RCC 7860 (cell line): ENCODE measurements around the gene MADD.

Experiments used
- DNase-seq: peaks from one replicate; pipeline ENCODE4 v3.0.0-alpha.2; 2015; ENCODE audit warnings: low spot score
- FAIRE-seq: peaks from 2 replicates; lab custom pipeline; 2012; peaks lifted over from hg19 to GRCh38; lab: Jason Lieb, UNC

Gene MADD

DNA sequence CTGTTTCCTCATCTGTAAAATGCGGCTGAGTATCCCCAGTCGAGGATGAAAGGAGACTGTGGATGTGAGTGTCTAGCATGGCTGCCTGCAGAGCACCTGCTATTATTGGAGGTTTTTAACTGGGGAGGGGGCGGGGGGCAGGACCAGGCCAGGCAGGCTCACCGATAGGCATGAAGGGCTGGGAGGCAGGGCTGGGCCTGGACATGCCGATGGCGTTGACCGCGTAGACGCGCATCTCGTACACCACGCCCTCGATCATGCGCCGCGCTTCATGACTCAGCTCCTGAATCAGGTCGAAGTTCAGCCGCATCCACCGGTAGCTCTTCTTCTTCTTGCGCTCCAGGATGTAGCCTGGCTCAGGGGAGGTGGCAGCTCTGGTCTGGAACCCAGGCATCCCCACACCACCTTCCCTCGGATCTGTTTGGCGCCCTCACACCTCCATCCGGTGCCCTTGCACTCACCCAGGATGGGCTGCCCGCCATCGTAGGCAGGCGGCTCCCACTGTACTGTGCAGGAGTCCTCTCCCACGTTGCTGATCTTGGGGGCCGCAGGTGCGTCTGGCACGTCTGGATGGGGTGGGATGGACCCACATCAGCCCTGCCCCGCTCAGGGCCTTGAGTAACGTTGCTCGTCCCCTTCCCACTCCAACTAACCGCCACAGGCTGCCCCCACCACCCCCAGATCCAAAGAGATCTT, 67.4 kb downstream of the MADD start:
- FAIRE-seq: no peak
- no peak for DNase-seq

DNA sequence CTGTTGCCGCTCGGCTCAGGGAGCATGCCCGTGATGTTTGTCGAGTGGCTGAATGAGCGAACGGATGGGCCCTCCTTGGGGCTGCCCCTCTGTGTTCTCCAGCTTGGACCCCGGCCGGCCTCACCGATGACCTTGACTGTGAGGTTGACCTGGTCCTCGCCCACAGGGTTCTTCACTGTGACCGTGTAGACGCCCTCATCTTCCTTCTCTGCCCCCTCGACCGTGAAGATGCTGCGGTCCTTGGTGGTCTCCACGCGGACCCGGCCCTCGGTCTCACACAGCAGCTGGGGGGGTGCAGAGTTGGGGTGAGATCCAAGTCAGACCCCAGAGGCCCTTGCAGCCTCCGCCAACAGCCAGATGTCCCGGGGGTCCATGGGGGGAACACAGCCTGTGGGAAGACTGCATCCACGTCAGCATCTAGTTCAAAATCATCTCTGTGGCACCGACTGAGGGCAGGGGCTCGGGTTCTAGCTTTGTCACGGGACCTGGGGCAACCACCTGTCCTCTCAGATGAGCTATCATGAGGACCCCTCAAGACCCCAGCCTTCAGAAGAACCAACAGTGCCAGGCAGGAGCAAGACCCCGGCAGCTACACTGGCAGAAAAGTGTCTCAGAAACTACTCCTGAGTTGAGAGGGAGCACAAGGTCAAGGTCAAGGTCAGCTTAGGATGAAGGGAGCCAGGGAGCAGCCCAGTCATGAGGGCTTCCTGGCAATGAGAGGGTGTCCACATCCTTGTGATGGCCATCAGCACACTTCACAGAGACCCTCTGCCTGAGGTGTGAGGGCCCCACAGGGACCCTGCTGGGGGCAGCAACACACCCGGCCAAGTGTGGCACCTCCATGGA, 68.7 kb downstream of the MADD start:
- no peak for DNase-seq
- FAIRE-seq: no peak

DNA sequence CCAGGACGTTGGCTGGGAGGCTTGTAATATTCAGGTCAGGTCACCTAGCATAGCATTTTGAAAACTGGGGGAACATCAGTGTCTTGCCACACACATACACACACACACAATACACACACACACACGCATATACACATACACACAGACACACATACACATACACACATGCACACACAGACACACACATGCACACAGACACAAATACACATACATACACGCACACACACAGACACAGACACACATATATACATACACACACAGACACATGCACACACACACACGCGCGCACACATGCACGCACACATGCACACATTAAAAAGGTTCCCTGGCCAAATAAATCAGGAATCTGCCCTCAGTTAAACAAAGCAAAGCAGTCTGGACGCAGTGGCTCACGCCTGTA, 70.1 kb downstream of the MADD start:
- no peak for FAIRE-seq
- DNase-seq: no peak

DNA sequence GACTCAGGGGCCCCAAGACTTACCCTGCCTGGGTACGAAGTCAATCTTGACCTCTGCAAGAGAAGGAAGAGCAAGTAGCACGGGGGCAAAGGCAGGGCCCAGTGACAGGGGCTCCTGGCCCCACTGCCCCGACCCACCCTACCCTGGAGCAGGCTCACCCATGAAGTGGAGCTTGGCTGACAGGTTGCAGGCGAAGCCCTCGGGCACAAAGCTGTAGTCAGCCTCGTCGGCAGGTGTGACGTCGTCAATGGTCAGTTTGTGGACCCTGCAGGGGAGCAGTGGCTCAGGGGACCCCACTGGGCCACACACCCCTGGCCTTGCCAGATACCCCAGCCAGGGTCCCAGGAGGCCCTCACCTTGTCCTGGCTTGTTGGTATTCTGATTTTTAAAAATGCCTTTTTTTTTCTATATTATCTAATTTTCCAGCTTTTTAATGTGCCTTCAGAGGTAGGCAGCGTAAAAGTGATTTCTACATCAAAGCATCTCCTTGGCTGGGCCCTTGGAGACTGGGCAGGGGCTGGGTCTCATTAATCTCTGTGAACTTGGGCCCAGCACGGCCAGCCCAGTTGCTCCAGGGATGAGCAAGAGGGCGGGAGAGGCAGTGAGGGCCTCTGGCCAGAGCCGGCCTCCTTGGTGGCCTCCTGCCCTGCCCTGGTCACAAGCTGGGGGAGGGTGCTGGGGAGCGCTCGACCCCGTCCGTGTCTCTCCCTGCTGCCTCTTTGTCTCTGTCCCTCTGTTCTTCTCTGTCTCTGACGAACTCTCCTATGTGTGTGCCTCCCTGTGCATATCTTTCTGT, 71.2 kb downstream of the MADD start:
- FAIRE-seq (no peak), DNase-seq (no peak)

DNA sequence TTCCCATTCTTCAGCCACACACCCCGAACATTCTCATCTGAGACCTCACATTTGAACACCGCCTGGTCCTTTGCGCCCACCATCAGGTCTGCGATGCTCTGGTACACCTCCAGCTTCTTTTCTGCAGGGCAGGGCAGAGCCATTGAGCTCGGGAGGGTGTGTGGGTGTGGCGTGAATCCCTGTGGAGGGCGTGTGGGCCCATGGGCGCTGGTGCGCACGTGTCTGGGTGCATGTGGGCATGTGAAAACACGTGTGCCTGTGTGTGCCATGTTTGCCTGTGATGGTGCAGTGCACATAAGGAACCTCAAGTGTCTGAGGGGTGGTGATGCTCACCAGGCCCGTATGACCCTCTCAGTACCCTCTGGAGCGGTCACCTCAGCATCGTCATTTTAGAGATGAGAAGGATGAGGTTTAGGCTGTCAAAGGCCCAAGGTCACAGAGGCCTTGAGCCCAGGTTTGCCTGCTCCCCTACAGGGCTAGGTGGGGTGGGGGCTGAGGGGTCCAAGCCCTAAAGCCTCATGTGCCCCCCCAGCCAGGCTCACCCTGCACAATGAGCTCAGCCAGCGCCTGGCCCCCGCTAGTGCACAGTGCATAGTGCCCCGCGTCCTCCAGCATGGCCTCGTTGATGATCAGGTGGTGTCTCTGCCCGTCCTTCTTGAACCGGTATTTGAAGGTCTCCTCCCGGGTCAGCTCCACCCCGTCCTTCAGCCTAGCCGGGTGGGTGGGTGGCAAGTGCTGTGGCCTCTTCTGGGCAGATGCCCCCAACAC, 72.3 kb downstream of the MADD start:
- FAIRE-seq: no peak
- DNase-seq: no peak

DNA sequence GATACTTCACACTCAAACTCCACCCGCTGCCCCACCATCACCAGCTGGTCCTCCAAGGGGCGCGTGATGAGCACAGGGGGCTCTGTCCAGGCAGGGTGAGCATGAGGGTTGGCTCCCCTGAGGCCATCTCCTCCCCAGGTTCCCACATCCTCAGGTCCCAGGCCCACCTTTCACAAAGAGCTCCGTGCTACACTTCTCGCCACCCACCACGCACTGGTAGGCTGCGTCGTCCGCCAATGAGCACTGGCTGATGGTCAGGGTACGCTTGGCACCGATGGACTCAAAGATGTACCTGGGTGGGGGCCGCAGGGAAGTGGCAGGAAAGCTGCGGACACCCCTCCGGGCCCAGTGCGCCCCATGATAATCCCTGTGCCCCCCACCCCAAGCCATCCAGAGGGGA, 72.9 kb downstream of the MADD start:
- no peak for FAIRE-seq

DNA sequence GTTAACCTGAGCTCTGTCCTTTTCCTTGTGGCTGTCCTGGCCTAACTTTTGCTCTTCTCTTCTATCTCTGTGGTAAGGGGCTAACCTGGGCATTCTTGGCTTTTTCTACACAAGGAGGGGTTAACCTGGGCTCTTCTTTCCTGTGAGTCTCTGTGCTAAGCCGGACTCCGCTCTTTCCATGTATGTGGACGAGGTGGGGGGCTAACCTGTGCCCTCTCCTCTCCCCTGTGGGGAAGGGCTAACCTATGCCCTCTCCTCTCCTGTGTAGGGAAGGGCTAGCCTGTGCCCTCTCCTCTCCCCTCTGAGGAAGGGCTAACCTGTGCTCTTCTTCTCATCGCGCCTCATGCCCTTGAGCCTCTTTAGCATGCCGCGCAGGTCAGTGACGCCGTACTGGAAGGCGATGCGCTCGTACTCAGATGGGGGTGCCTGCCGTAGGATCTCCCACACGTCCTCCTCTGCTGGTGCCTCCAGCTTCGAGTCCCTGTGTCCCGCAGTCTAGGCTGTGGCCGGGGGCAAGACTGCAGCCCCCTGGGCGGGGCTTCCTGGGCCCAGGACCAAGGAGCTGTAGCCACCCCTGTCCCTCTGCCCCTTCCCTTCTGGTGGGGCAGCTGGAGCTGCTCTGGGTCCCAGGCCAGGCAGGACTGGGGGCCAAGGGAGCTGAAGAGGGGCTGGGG, 76.1 kb downstream of the MADD start:
- no peak for FAIRE-seq

More for the DNA sequence above, 72.9 kb downstream of the MADD start:
- no peak for DNase-seq

DNA sequence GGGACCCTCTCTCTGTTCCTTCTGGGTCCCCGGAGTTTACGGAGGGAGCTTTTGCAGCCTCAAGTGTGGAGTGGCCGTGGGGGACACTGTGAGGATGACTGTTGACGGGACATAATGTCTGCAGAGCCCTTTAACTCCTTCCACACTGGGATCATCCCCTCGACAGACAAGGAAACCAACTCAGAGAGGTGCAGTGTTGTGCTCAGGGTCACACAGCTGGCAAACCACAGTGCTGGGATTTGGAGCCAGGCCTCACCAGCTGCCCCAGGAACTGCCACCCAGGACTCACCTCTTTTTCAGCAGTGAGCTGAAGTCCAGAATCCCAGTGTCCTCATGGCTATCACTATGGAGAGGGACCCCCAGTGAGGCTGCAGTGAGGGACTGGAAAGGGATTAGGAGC, 77.2 kb downstream of the MADD start:
- DNase-seq (no peak), FAIRE-seq (no peak)

More for the DNA sequence above, 76.1 kb downstream of the MADD start:
- no peak for DNase-seq

DNA sequence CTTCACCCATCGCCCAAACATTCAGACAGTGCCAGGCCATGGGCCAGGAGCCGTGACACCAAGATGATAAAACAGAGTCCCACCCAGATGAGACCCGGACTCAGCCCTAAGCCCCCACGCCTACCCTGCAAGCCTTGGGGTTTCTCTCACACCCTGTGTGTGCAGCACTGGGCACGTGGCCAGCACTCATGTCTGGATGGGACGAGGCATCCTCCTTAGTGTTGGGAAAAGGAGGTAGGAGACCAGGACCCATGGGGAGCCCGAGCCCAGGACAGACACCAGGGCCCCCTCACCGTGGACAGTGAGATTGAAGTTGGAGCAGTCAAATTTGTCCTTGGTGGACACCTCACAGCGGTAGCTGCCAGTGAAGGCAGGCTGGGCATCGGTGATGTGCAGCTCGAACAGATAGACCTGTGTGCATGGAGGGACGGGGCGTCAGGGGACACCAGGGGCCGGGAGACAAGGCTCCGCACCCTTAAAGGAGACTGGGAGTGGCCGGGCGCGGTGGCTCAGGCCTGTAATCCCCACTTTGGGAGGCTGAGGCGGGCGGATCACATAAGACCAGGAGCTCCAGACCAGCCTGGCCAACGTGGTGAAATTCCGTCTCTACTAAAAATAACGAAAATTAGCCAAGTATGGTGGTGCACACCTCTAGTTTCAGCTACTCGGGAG, 78.3 kb downstream of the MADD start:
- FAIRE-seq: no peak

DNA sequence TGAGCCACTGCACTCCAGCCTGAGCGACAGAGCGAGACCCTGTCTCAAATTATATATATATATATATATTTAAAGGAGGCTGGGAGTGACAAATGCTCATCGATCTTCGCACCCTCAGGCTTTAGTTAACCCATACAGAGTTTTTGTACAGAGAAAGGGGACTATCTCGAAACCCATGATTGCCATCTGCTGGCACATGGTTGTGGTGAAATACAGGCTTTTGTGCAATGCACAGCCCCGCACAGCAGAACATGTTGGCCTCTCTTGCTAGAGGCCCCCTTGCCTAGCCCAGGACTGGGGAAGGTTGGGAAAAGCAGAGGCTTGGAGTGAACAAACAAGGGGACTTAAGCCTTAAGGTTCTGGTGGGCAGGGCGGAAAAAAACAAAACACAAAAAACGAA, 78.9 kb downstream of the MADD start:
- FAIRE-seq (no peak), DNase-seq (peak; percentile 17)

More for the DNA sequence above, 78.3 kb downstream of the MADD start:
- DNase-seq: no peak

DNA sequence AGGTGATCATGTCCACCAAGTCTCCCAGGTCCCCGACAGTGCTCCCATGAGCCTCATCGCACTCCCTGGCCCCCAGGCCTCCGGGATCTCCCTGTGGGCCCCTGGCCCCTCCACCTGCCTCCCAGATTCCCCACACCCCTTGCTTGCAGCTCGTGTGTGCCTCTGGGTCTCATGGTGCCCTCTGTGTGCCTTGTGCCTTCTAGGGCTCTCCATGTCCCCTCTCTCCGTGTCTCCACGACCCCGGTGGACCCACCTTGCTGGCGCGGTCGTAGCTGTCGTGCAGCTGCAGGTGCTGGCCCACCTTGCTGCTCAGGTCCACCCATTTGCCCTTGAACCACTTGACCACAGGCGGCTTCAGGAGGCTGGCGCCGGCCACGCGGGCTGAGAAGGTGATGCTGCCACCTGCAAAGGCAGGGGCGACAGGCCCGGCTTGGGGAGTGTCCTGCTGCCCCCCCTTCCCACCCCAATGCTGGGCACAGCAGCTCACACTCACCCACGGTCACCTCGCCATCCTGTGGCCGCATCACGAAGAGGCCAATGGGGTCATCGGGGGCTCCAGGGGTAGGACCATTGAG, 79.7 kb downstream of the MADD start:
- FAIRE-seq (no peak), DNase-seq (no peak)

DNA sequence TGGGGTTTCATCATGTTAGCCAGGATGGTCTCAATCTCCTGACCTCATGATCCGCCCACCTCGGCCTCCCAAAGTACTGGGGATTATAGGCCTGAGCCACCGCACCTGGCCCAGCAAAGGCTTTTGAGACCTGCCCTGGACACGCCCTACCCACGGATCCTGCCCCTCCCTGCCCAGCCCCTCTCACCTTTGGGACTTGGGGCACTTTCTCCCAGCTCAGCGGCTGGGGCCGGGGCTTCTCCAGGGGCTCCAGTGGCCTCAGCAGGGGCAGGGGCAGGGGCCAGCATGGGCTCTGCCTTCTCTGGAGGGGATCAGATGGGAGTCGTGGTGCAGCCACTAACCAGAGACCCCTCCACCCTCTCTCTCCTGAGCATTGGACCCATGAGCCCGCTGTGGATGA, 80.4 kb downstream of the MADD start:
- FAIRE-seq: no peak

DNA sequence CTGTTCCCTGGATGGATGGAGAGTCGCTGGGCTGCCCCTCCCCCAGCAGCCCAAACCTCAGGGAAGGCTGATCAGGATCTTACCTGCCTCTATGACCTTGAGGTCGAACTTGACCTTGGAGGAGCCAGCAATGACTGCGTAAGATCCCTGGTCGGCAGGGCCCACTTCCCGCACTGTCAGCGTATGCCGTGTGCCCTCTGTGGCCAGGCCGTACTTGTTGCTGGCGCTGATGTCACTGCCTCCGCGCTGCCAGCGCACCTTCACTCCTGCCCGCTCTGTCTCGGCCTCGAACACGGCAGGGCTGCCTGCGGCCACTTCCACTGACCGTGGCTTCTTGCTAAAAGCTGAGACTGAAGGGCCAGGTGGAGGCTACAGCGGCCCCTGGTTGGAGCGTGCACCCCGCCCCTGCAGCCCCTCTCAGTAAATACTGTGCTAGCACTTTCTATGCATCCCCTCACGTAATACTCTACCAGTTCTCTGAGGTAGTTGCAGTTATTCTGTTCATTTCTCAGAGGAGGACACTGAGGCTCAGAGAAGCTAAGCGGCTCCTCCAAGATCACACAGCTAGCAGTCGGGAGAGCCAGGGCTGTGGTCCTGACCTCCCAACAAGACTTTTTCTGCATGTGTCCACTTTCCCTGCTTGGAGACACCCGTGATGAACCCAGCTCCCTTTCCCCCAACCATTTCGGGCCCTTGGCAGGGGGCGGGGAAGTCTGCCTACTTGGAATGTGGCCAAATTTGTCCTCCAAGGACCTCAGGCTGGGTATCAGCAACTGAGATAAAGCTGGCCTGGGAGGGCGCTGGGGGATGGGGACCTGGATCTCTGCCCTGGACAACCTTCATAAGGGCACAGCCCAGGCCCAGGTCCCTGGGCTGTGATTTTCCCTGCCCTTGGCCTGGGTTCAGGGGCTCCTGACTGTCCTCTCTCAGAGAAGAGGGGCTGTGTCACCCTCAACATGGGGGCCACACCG, 81.5 kb downstream of the MADD start:
- no peak for DNase-seq
- FAIRE-seq: no peak

More for the DNA sequence above, 80.4 kb downstream of the MADD start:
- DNase-seq: no peak

DNA sequence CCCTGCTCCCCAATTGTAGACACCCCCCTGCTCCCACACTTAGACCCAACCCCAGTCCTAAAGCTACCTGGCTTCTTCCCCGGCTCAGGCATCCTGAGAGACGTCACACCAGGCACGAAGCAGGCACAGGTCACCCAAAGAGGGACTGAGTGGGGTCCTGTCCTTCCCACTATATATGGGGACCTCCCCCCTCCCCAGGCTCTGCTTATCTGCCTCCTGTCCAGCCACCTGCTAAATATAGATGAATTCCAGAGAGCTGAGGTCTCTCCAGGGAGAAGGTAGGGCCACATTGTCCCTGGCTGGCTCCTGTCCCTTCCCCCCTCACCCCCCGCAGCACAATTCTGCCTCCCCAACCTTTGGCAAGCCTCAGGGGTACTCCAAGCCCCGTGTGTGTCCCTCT, 82.6 kb downstream of the MADD start, which contains the start of gene MYBPC3:
Gene MYBPC3, minus strand, starts transcription at position 147 of the 400 bp plus-strand sequence. Its CDS starts 55 bp downstream, at position 92.
- DNase-seq: no peak
- no peak for FAIRE-seq

DNA sequence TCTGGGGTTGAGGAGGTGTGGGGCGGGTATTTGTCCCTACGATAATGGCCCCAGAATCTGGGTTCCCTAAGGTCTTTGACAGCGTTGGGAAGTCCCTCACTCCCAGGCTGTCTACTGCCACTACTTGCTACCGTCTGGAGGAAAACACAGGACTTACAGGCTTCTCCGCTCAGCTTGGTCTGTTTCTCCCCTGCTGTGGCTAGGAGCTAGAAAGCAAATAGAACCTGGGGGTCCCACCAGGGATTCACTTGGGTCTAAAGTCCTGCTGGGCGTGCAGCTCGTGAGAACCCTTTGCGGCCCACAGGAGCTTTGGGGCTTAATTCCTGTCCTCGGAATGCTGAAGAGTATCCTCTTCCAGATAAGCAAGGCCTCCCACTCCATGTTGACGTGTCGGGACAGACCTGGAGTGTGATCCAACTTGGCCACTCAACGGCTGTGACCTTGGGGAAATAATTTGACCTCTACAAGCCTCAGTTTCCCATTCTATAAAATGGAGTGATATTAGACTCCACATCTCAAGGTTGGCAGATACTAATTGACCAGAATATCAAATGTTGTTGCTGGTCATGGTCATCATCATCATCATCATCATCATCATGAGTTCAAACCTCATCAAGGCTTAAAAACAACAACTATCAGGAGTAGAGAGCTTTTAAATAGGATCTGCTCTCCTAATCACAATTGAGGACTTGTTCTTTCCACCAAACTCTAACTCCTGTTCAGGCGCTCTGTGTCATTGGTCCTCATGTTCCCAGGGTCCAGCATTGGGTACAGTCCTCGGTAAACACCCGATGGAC, 84.2 kb downstream of the MADD start:
- FAIRE-seq (no peak), DNase-seq (no peak)

DNA sequence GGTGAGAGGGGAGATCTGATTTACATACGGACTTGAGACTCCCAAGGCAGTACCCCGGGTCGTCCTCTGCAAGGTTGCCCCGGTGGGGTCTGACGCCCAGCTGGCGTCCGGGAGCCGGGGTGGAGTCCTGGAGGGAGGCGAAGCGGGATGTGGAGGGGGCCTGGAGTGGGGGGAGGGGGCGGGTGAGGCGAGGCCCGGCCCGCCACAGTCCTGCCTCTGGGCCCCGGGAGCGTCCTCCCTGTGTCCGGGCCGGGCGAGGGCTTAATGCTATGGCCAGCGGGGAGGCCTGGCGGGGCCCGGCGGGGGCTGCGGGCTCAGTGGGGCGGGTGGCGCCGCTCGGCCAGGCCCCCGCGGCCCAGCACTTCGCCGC, 85.0 kb downstream of the MADD start:
- no peak for DNase-seq
- FAIRE-seq: no peak
